Kidney epithelial cell (primary cell): ENCODE results near the gene MAPK10. TPM values are rescaled to one million over a fixed set of nuclear protein-coding genes. Genes with fewer than 3 reads are reported as not detected.

Experiments
- DNase-seq: peaks from one replicate; pipeline ENCODE4 v3.0.0-alpha.2; 2010; ENCODE audit warnings: low read depth
- H3K27me3 ChIP-seq: 2 replicates; pipeline ENCODE4 v1.6.0; 2011; ENCODE audit warnings: low read length; ENCODE audit not compliant: control insufficient read depth, insufficient read depth
- H3K36me3 ChIP-seq: 2 replicates; pipeline ENCODE4 v1.5.1; 2011; ENCODE audit warnings: low read length; ENCODE audit not compliant: control insufficient read depth, insufficient read depth
- H3K4me3 ChIP-seq: 2 replicates; pipeline ENCODE4 v1.5.1; 2011; ENCODE audit warnings: low read depth, mild to moderate bottlenecking, control low read depth, low read length
- total RNA-seq: library from RNA; depleted of rRNA; stranded (reverse); fragments of >200 nt; gene quantifications from 2 replicates; pipeline ENCODE4 v1.2.3, GENCODE V29; 2015
- TF ChIP-seq, protein P1 (sequence below): IDR thresholded peaks from 2 replicates; pipeline ENCODE4 v1.5.1; 2011; ENCODE audit warnings: mild to moderate bottlenecking, moderate library complexity, low read length, control low read depth, inconsistent platforms; ENCODE audit not compliant: insufficient read depth, poor library complexity, severe bottlenecking

Gene MAPK10
- total RNA-seq, 1 donor from 2014 or later, result 2.7 TPM

DNA sequence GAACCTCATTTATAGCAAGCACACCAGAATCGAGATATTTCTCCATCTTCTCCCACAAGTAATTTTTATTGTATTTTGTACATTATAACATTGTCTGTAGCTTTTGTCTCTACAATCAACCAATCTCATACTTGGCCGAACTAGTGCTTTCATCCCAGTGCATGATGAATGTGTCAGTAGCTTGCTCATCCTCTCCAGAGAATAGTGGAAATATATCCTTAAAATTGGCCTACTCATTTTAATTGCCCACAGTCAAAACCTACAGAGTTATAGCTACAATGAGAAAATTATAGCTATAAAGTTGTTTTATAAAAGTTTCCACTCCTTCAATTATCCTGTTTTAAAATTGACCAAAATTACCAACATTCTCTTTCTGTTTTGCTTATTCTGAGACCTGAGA, 103.8 kb downstream of the MAPK10 start:
- H3K27me3 ChIP-seq, result no peaks in the 10 kb centered on the region
- H3K4me3 ChIP-seq, result no peak overlapping the region
- no peaks in the 10 kb centered on the region for H3K36me3 ChIP-seq
- no peak for DNase-seq
- TF ChIP-seq, protein P1, sequence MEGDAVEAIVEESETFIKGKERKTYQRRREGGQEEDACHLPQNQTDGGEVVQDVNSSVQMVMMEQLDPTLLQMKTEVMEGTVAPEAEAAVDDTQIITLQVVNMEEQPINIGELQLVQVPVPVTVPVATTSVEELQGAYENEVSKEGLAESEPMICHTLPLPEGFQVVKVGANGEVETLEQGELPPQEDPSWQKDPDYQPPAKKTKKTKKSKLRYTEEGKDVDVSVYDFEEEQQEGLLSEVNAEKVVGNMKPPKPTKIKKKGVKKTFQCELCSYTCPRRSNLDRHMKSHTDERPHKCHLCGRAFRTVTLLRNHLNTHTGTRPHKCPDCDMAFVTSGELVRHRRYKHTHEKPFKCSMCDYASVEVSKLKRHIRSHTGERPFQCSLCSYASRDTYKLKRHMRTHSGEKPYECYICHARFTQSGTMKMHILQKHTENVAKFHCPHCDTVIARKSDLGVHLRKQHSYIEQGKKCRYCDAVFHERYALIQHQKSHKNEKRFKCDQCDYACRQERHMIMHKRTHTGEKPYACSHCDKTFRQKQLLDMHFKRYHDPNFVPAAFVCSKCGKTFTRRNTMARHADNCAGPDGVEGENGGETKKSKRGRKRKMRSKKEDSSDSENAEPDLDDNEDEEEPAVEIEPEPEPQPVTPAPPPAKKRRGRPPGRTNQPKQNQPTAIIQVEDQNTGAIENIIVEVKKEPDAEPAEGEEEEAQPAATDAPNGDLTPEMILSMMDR, result no peak

DNA sequence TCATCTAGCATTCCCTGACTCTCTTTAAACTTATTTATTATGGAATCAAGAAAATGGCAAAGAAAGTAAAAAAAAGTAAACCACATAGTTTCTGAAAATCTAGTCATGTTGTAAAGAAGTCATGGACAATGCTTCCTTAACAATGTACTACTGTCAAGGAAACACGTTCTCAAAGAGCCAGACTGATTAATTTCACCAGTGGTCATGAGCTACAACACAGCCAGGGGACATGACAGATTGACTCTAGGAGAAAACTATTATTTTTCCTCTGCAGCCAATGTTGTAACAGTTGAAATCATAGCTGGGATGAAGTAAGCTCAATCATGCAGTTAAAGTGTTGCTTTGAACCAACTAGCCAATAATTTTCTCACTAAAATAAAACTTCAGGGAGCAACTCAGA, 109.2 kb downstream of the MAPK10 start:
- Histone ChIP-seq H3K27me3 (no peaks in the 10 kb centered on the region), H3K36me3 (no peaks in the 10 kb centered on the region), H3K4me3 (no peak overlapping the region)
- TF ChIP-seq, protein P1, result no peak
- no peak for DNase-seq

DNA sequence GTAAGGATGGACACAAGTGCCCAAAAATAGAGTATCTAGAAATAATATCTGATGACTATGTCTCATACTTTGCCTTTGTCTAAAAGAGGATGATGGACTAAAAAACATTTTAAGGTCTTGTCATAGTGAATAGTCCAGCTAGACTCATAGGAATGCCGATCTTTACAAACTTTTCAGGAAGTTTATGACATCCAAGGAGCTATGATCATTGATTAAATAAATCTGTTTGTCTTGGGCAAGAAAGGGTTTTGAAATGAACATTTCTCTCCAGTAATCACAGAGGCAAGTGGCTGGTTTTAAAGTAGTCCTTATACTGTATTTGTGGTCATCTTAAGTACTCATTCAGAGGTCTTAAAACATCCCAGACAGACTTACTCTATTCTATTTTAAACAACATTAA, 109.8 kb downstream of the MAPK10 start:
- no peak for DNase-seq
- TF ChIP-seq, protein P1, result no peak
- no peak overlapping the region for H3K4me3 ChIP-seq
- H3K27me3 ChIP-seq, result no peaks in the 10 kb centered on the region
- H3K36me3 ChIP-seq, result no peaks in the 10 kb centered on the region

DNA sequence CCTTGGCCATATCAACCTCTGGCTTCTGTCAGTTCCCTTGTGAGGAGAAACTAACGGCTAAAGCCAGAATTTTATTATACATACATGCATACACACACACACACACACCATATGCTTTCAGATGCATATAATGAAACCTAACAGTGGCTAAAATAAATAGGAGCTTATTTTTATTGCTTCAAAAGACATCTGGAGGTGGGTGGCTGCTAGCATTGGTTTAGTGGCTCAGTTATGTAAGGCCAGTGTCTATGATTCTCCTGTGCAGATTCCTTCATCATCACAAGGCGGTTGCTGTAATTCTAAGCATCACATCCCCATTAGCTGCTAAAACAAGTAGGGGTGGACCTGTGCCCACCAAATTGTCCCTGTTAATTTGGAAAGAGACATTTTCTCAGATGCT, 110.8 kb downstream of the MAPK10 start:
- H3K36me3 ChIP-seq, result no peaks in the 10 kb centered on the region
- H3K4me3 ChIP-seq, result no peak overlapping the region
- TF ChIP-seq, protein P1, result no peak
- DNase-seq, result no peak
- no peaks in the 10 kb centered on the region for H3K27me3 ChIP-seq

DNA sequence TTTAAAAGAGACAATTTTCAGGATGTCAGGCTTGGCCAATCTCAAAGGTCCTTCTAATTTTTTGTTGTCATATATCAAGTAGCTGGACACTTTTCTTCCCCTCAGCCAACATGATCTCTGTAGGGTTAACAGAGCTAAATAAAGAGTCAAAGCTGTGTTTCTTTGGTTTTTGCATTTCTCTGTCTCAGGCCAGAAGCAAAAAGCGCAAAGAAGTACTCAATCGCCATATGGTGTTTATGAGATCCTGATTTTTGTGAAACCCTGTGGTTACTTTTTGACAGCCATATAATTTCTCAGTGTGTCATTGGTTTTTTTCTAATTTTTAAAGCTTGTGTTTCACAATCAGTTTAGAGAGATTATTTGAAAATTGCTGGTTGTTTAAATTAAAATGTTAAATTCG, 111.9 kb downstream of the MAPK10 start:
- no peak overlapping the region for H3K4me3 ChIP-seq
- no peaks in the 10 kb centered on the region for H3K36me3 ChIP-seq
- no peak for DNase-seq
- H3K27me3 ChIP-seq, result no peaks in the 10 kb centered on the region
- TF ChIP-seq, protein P1, result no peak

DNA sequence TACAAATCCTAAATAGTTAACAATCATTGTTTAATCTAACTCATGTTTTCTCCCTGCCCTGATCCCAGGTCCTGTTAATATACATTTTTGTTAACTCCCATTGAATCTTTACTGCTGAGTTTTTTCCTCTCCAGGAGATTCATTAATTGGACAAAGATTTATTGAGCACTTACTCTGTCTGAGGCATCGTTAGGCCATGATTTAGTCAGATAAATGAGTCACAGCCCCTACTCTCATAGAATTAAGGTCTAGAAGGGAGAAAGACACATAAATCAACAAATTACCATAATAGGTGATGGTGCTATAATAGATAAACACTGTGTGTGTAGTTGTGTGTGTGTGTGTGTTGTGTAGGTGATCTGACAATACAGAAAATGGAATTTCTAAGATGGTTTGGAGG, 112.5 kb downstream of the MAPK10 start:
- DNase-seq, result no peak
- no peak overlapping the region for H3K4me3 ChIP-seq
- no peaks in the 10 kb centered on the region for H3K36me3 ChIP-seq
- H3K27me3 ChIP-seq, result no peaks in the 10 kb centered on the region
- TF ChIP-seq, protein P1, result no peak
